Liver (tissue), 9 donors: ENCODE data around the gene NOTCH1. TPM values are rescaled to one million over a fixed set of nuclear protein-coding genes. Genes with fewer than 3 reads are reported as not detected.
"Not testable (repeated sequence)": the region's sequence is repeated elsewhere in the genome, so short reads cannot be mapped to it uniquely, and the experiment has no call there.

Experiments used
- DNase-seq: peaks from one replicate; pipeline ENCODE4 v3.0.0-alpha.2; 2017; ENCODE audit warnings: low spot score
- H3K27ac ChIP-seq, 2 donors: one replicate each; pipeline ENCODE4 v1.7.0; 2013; ENCODE audit warnings: inconsistent platforms in 2 of 2, low read length in 2 of 2, control low read depth in 1 of 2, low read depth in 1 of 2, mild to moderate bottlenecking in 1 of 2
- H3K27me3 ChIP-seq, 4 donors: one replicate each; pipeline versions ENCODE4 v1.6.1 to v1.7.0; 2013; ENCODE audit warnings: low read length in 3 of 4, inconsistent platforms in 1 of 4, mild to moderate bottlenecking in 1 of 4, moderate library complexity in 1 of 4; ENCODE audit not compliant: control insufficient read depth in 4 of 4, insufficient read depth in 4 of 4
- H3K36me3 ChIP-seq, 4 donors: one replicate each; pipeline versions ENCODE4 v1.6.1 to v1.7.0; 2013; ENCODE audit warnings: low read length in 3 of 4, mild to moderate bottlenecking in 3 of 4, low read depth in 1 of 4, moderate library complexity in 1 of 4; ENCODE audit not compliant: control insufficient read depth in 4 of 4, insufficient read depth in 3 of 4
- H3K4me1 ChIP-seq, 4 donors: one replicate each; pipeline versions ENCODE4 v1.6.1 to v1.7.0; 2013; ENCODE audit warnings: low read length in 3 of 4, mild to moderate bottlenecking in 3 of 4, moderate library complexity in 1 of 4; ENCODE audit not compliant: control insufficient read depth in 4 of 4, insufficient read depth in 4 of 4
- H3K4me3 ChIP-seq, 3 donors: one replicate each; pipeline versions ENCODE4 v1.6.1 to v1.7.0; 2013; ENCODE audit warnings: low read length in 3 of 3, control low read depth in 1 of 3, low read depth in 1 of 3, mild to moderate bottlenecking in 1 of 3
- H3K9ac ChIP-seq, 2 donors: one replicate each; pipeline ENCODE4 v1.7.0; 2013; ENCODE audit warnings: low read length in 2 of 2, mild to moderate bottlenecking in 2 of 2, moderate library complexity in 2 of 2, control low read depth in 1 of 2, low read depth in 1 of 2
- H3K9me3 ChIP-seq, 4 donors: one replicate each; pipeline versions ENCODE4 v1.6.1 to v1.7.0; 2013; ENCODE audit warnings: low read length in 3 of 4; ENCODE audit not compliant: control insufficient read depth in 4 of 4
- EGR1 ChIP-seq, 2 donors: IDR thresholded peaks; 2 replicates each; pipeline ENCODE4 v1.6.1; 2016 to 2018; ENCODE audit warnings: antibody characterized with exemption in 2 of 2, low read depth in 2 of 2
- FOXA1 ChIP-seq: IDR thresholded peaks from 2 replicates; pipeline ENCODE4 v1.6.1; 2016; ENCODE audit warnings: antibody characterized with exemption
- FOXA2 ChIP-seq: IDR thresholded peaks from 2 replicates; pipeline ENCODE4 v1.6.1; 2016; ENCODE audit warnings: antibody characterized with exemption
- GABPA ChIP-seq, 2 donors: IDR thresholded peaks in 1 of 2; conservative IDR thresholded peaks in 1 of 2; 2 replicates each; pipeline ENCODE4 v1.6.1; 2016; ENCODE audit warnings: antibody characterized with exemption in 2 of 2, mild to moderate bottlenecking in 1 of 2, moderate library complexity in 1 of 2
- HNF4A ChIP-seq, 2 donors: conservative IDR thresholded peaks; 2 replicates each; pipeline ENCODE4 v1.6.1; 2016; ENCODE audit warnings: antibody characterized with exemption in 2 of 2, mild to moderate bottlenecking in 2 of 2
- HNF4G ChIP-seq: IDR thresholded peaks from 2 replicates; pipeline ENCODE4 v1.6.1; 2016; ENCODE audit warnings: antibody characterized with exemption
- JUND ChIP-seq, 2 donors: IDR thresholded peaks; 2 replicates each; pipeline ENCODE4 v1.6.1; 2016; ENCODE audit warnings: antibody characterized with exemption in 2 of 2
- RAD21 ChIP-seq, 2 donors: IDR thresholded peaks; 2 replicates each; pipeline ENCODE4 v1.6.1; 2016; ENCODE audit warnings: antibody characterized with exemption in 2 of 2, mild to moderate bottlenecking in 2 of 2
- RXRA ChIP-seq, 2 donors: IDR thresholded peaks; 2 replicates each; pipeline ENCODE4 v1.6.1; 2017 to 2018; ENCODE audit warnings: antibody characterized with exemption in 2 of 2, mild to moderate bottlenecking in 1 of 2
- SP1 ChIP-seq: IDR thresholded peaks from 2 replicates; pipeline ENCODE4 v1.6.1; 2018; ENCODE audit warnings: antibody characterized with exemption, mild to moderate bottlenecking
- TAF1 ChIP-seq: conservative IDR thresholded peaks from 2 replicates; pipeline ENCODE4 v1.6.1; 2016; ENCODE audit warnings: antibody characterized with exemption, mild to moderate bottlenecking
- WGBS: extraction: QIAGEN DNeasy Blood & Tissue Kit; methylation state at CpG from one replicate; pipeline ENCODE4 v1.1.7; 2013; 5-methylcytosine and 5-hydroxymethylcytosine counted together
- polyA plus RNA-seq, 2 donors: library from polyadenylated mRNA; stranded (reverse) in 1 of 2; unstranded in 1 of 2; fragments of 200-250 nt in 1 of 2; fragments of >200 nt in 1 of 2; fragmentation: Nextera tagmentation in 1 of 2; extraction: Ambion mirVana in 1 of 2; gene quantifications; one replicate each; pipeline versions ENCODE4 v1.2.1 to v1.2.3, GENCODE V29; 2013 to 2015
- total RNA-seq, 2 donors: library from RNA; depleted of rRNA; stranded (reverse); fragments of >200 nt; gene quantifications; one replicate each; pipeline ENCODE4 v1.2.3, GENCODE V29; 2014
- TF ChIP-seq, protein P1 (sequence below): IDR thresholded peaks from 2 replicates; pipeline ENCODE4 v1.6.1; 2016; ENCODE audit warnings: antibody characterized with exemption, mild to moderate bottlenecking
- TF ChIP-seq, protein P2 (sequence below): IDR thresholded peaks from 2 replicates; pipeline ENCODE4 v1.6.1; 2016; ENCODE audit warnings: antibody characterized with exemption
- TF ChIP-seq, protein P3 (sequence below): IDR thresholded peaks from 2 replicates; pipeline ENCODE4 v1.6.1; 2016; ENCODE audit warnings: antibody characterized with exemption
- donor health status: healthy.
- donor health status: healthy.
- donor health status: healthy.
- donor health status: healthy.
- donor health status: healthy.

The NOTCH1 gene
- total and polyA plus RNA-seq, 4 donors: 2.4 to 22.3 (median 8.5) TPM

DNA sequence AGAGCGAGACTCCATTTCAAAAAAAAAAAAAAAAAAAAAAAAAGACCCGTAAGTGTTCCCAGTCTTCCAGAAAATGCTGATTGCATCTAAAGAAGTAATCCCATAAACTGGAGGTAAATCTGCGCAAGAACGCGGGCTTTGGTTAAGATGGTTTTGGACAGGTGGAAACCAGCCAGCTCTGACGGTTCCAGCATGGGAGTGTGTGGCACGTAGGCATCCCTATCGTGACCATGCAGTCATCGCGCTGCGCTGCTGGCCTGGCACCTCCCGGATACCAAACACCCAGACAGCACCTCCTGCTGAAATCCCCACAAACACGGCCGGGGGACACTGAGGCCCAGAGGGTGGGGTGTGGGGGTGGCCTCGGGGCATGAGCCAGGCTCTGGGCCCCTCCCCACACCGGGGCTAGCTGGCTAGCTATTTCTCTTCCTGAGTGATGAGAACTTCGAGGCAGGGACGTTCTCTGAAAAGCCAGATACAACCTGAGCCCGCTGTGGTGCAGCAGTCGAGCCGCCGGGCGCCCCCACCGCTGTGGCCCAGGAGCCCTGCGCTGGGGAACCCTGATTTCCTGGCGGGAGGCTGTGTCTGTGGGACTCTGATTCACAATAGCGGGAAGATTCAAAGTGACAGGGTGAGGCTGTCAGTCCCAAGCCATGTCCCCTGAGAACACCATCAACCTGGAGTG, 32.2 kb upstream of the NOTCH1 start:
- Histone ChIP-seq H3K27me3 (no peaks in the 10 kb centered on the region), H3K4me3 (no peak overlapping the region), H3K36me3 (no peaks in the 10 kb centered on the region), H3K9ac (no peak overlapping the region), H3K9me3 (no peaks in the 10 kb centered on the region), H3K27ac (no peak overlapping the region), H3K4me1 (peaks cover 0 to 15% (median 9%) of the 10 kb centered on the region in 4 donors)
- WGBS: 78% methylated on average over 27 of the region's 27 CpGs
- TF ChIP-seq SP1: no peak
- TF ChIP-seq, protein P1, sequence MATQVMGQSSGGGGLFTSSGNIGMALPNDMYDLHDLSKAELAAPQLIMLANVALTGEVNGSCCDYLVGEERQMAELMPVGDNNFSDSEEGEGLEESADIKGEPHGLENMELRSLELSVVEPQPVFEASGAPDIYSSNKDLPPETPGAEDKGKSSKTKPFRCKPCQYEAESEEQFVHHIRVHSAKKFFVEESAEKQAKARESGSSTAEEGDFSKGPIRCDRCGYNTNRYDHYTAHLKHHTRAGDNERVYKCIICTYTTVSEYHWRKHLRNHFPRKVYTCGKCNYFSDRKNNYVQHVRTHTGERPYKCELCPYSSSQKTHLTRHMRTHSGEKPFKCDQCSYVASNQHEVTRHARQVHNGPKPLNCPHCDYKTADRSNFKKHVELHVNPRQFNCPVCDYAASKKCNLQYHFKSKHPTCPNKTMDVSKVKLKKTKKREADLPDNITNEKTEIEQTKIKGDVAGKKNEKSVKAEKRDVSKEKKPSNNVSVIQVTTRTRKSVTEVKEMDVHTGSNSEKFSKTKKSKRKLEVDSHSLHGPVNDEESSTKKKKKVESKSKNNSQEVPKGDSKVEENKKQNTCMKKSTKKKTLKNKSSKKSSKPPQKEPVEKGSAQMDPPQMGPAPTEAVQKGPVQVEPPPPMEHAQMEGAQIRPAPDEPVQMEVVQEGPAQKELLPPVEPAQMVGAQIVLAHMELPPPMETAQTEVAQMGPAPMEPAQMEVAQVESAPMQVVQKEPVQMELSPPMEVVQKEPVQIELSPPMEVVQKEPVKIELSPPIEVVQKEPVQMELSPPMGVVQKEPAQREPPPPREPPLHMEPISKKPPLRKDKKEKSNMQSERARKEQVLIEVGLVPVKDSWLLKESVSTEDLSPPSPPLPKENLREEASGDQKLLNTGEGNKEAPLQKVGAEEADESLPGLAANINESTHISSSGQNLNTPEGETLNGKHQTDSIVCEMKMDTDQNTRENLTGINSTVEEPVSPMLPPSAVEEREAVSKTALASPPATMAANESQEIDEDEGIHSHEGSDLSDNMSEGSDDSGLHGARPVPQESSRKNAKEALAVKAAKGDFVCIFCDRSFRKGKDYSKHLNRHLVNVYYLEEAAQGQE: no peak
- no peak for TF ChIP-seq HNF4G
- no peak for TF ChIP-seq EGR1 (IDR thresholded peaks at IDR 0.05; ENCODE audit: low read depth in 2 of 2)
- TF ChIP-seq FOXA1: no peak
- no peak for TF ChIP-seq FOXA2
- TF ChIP-seq, protein P2, sequence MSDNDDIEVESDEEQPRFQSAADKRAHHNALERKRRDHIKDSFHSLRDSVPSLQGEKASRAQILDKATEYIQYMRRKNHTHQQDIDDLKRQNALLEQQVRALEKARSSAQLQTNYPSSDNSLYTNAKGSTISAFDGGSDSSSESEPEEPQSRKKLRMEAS: no peak
- no peak for DNase-seq

- Histone ChIP-seq H3K27ac (no peak overlapping the region), H3K27me3 (no peaks in the 10 kb centered on the region), H3K9ac (no peak overlapping the region), H3K36me3 (no peaks in the 10 kb centered on the region), H3K4me3 (no peak overlapping the region), H3K4me1 (peaks cover 0 to 19% (median 9%) of the 10 kb centered on the region in 4 donors), H3K9me3 (no peaks in the 10 kb centered on the region)
- DNase-seq: no peak
- WGBS: 64% methylated on average over 8 of the region's 8 CpGs
- peak in 1 of 2 donors; percentile 19 for TF ChIP-seq RXRA (IDR thresholded peaks at IDR 0.05)
- peak in 1 of 2 donors; percentile 38 for TF ChIP-seq RAD21 (IDR thresholded peaks at IDR 0.05)
- no peak for TF ChIP-seq GABPA (IDR thresholded peaks at IDR 0.05 in 1 of 2, conservative IDR thresholded peaks at IDR 0.05 in 1 of 2)
Observed at GRCh38 chr9:136576269-136576626, 30.4 kb upstream of the NOTCH1 start.

DNA sequence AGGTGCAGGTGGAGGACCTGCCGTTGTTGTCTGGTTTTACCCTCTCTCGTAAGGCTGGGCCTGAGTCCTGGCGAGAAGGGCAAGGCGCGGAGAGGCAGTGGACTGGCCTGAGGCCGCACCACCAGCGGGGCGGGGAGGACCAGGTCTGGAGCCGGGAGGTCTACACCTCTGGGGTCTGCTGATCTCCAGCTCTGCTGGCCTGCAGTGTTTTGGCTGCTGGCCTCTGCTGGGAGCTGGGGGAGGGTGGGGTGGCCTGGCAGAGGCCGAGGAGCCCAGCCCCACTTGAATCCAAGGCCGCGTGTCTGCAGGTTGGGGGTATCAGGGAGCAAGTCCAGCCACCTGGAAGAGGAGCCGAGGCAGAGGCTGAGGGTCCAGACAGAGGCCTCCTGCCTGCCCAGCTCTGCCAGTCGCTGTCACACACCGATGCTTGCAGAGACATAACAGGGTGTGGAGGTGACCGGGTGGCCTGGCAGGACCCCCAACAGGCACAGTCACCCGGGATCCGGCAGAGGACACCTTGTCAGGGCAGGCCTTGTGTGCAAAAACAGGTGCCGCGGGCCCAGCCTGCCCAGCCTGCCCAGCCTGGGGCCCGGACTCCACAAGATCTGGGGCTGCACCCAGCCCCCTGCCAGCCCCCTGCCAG, 29.9 kb upstream of the NOTCH1 start:
- TF ChIP-seq TAF1 (no peak), FOXA1 (no peak), FOXA2 (no peak), JUND (IDR thresholded peaks at IDR 0.05) (no peak), HNF4A (conservative IDR thresholded peaks at IDR 0.05) (no peak)
- TF ChIP-seq, protein P3, sequence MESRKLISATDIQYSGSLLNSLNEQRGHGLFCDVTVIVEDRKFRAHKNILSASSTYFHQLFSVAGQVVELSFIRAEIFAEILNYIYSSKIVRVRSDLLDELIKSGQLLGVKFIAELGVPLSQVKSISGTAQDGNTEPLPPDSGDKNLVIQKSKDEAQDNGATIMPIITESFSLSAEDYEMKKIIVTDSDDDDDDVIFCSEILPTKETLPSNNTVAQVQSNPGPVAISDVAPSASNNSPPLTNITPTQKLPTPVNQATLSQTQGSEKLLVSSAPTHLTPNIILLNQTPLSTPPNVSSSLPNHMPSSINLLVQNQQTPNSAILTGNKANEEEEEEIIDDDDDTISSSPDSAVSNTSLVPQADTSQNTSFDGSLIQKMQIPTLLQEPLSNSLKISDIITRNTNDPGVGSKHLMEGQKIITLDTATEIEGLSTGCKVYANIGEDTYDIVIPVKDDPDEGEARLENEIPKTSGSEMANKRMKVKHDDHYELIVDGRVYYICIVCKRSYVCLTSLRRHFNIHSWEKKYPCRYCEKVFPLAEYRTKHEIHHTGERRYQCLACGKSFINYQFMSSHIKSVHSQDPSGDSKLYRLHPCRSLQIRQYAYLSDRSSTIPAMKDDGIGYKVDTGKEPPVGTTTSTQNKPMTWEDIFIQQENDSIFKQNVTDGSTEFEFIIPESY: no peak
- TF ChIP-seq, protein P2: no peak
- DNase-seq: no peak
- H3K9me3 ChIP-seq: no peaks in the 10 kb centered on the region
- H3K36me3 ChIP-seq: no peaks in the 10 kb centered on the region
- no peak overlapping the region for H3K4me3 ChIP-seq
- no peaks in the 10 kb centered on the region for H3K27me3 ChIP-seq
- no peak overlapping the region for H3K9ac ChIP-seq
- peaks cover 0 to 19% (median 9%) of the 10 kb centered on the region in 4 donors for H3K4me1 ChIP-seq
- H3K27ac ChIP-seq: no peak overlapping the region
- WGBS: 86% methylated on average over 21 of the region's 21 CpGs

DNA sequence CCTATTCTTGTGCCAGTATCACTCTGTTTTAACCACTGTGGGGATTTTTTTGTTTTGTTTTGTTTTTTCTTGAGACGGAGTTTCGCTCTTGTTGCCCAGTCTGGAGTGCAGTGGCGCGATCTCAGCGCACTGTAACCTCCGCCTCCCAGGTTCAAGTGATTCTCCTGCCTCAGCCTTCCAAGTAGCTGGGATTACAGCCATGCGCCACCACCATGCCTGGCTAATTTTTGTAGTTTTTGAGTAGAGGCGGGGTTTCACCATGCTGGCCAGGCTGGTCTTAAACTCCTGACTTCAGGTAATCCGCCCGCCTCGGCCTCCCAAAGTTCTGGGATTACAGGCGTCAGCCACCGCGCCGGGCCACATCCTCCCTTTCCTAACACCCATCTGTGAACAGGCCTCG, 28.8 kb upstream of the NOTCH1 start:
- WGBS: 97% methylated on average over 16 of the region's 16 CpGs
- not testable (repeated sequence) for H3K9me3 ChIP-seq, H3K4me3 ChIP-seq, DNase-seq, H3K27me3 ChIP-seq, H3K9ac ChIP-seq, H3K36me3 ChIP-seq, H3K27ac ChIP-seq
- peaks cover 3 to 19% (median 13%) of the 10 kb centered on the region in 4 donors for H3K4me1 ChIP-seq
